HUES64 (cell line): ENCODE data around the gene STOML1. TPM values are rescaled to one million over a fixed set of nuclear protein-coding genes. Genes with fewer than 3 reads are reported as not detected.

Experiments
- H3K27ac ChIP-seq: 2 replicates; pipeline ENCODE4 v1.7.0; 2013; ENCODE audit warnings: low read depth, low read length, inconsistent platforms
- H3K27me3 ChIP-seq: 2 replicates; pipeline ENCODE4 v1.6.1; 2013; ENCODE audit warnings: mild to moderate bottlenecking, low read length; ENCODE audit not compliant: insufficient read depth
- H3K36me3 ChIP-seq: 2 replicates; pipeline ENCODE4 v1.6.1; 2013; ENCODE audit warnings: mild to moderate bottlenecking, low read length; ENCODE audit not compliant: insufficient read depth
- H3K4me1 ChIP-seq: 2 replicates; pipeline ENCODE4 v1.6.1; 2013; ENCODE audit warnings: mild to moderate bottlenecking, low read length, moderate library complexity; ENCODE audit not compliant: insufficient read depth
- H3K4me3 ChIP-seq: 2 replicates; pipeline ENCODE4 v1.5.1; 2013; ENCODE audit warnings: mild to moderate bottlenecking, low read length, moderate library complexity
- H3K9ac ChIP-seq: 2 replicates; pipeline ENCODE4 v1.6.1; 2013; ENCODE audit warnings: mild to moderate bottlenecking, low read depth, low read length
- H3K9me3 ChIP-seq: 2 replicates; pipeline ENCODE4 v1.6.1; 2013; ENCODE audit warnings: low read depth, low read length; ENCODE audit not compliant: insufficient read depth
- WGBS: fragments of 150-250, 120-280 bp; methylation state at CpG from one replicate; pipeline ENCODE4 v1.1.7; 2013; ENCODE audit warnings: missing lambda C conversion rate; 5-methylcytosine and 5-hydroxymethylcytosine counted together
- polyA plus RNA-seq, 2 experiments: library from polyadenylated mRNA; stranded (reverse); fragments of 50-300 nt; gene quantifications; one replicate each; pipeline ENCODE4 v1.2.3, GENCODE V29; 2013

STOML1 gene
- polyA plus RNA-seq (2013, experiment 1 of 2): 2.5 TPM
- 3.7 TPM for polyA plus RNA-seq (2013, experiment 2 of 2)

DNA sequence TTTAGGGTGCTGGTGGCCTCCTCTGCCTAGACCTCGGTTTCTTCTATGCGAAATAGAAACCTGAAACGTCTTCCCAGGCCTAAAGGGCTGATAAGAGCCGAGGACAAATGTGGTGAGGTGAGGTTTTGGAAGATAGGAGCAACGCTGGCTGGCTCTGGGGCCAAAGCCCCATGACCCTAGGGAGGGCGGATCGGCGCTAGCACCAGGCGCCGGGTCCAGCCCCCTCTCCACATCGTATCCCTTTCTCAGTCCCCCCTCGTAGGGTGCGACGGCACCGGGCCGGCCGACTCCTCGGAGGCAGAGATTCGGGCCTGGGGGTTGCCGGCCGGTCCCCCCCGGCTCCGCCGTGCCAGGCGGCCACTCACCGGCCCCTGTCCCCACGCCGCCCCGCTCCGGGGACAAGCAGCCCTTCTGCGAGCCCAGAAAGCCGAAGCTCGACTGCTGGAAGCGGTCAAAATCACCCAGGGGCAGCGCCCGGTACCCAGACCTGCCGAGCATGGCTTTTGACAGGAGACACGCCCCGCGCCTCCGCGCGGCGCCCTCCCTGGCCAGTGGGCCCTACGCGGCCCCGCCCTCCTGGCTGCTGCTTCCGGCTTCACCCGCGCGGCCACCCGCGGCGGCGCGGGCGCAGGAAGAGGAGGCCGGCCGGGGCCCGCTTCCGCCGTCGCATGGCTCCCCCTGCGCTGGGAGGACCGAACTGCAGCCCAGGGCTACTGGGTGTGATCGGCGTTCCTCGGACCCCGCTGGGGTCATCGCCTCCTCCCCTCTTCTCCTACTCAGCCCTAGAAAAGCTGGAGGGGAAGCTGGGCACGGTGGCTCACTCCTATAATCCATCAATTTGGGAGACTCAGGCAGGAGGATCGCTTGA lies at the start of gene STOML1:
TSS of gene STOML1 (minus strand) at position 570 of the 868 bp plus-strand sequence. CDS start at position 498, 72 bp downstream.
- H3K4me1 ChIP-seq: peaks cover 13% of the 10 kb centered on the region; the same call in 1 of the 2 replicates
- no peaks in the 10 kb centered on the region for H3K36me3 ChIP-seq
- no peaks in the 10 kb centered on the region for H3K9me3 ChIP-seq
- H3K27ac ChIP-seq: no peak within 1 kb of the TSS
- peak within 1 kb of the TSS; percentile 41; the same call in 1 of the 2 replicates for H3K9ac ChIP-seq
- 2% methylated on average over 72 of the region's 72 CpGs for WGBS
- peak within 1 kb of the TSS; percentile 86 for H3K4me3 ChIP-seq
- no peaks in the 10 kb centered on the region for H3K27me3 ChIP-seq

DNA sequence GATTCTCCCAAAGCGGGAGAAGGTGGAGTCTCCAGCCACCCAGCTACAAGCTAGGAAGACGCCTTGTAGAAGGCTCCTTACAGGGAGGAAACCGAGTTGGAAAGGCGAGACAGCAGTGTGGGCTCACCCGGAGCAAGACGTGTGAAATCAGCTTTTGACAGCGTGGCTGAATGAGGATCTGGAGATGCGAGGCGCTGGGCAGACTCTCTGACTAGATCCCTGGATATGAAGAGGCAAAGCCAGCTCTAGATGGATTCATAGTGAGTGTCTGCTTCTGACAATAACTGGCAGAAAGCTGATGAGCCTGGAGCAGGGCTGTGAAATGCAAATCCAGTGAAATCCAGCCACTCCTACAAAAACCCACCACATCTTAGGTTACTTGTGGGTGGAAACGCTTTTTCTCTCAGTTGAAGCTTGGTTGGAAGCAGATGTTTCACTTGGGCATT lies 49.2 kb upstream of the STOML1 start:
- Histone ChIP-seq H3K27ac (no peak overlapping the region), H3K9ac (no peak overlapping the region), H3K27me3 (no peaks in the 10 kb centered on the region), H3K36me3 (no peaks in the 10 kb centered on the region), H3K4me1 (peaks cover 3% of the 10 kb centered on the region), H3K4me3 (no peak overlapping the region), H3K9me3 (no peaks in the 10 kb centered on the region)
- 89% methylated on average over 10 of the region's 10 CpGs for WGBS

DNA sequence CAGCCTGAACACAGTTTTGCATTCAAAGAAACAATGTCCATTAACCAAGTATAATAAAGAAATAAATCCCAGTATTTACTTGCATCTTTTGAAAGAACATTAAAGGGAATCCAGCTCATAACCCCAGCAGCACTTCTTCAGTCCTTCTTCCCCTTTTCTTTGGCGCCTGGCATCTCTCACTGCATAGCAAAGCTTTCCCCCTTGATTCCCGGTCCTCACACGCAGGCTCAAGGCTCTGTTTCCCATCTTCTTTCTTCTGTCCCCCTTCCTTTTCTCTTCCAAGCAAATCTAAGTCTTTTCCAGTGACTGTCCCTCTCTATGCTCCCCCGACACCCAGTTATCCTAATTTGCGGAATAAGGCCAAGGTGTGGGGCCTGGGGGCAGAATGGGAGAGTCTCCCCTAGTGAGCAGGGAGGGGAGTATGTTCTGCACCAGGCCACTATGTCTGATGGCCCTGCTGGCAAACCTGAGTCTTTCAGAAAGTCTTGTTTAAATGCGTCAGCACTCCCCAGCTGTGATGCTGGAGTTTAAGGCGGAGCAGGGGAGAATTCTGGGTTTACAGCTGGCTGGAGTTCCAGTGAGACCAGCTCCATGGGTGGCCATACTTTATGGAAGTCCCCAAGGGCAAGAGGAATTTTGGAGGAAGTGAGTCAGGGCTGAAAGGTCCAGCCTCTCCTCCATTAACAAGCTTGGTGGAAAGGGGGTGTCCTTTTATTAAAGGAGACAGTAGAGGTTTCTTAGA lies 48.2 kb upstream of the STOML1 start:
- Histone ChIP-seq H3K4me3 (no peak overlapping the region), H3K27me3 (no peaks in the 10 kb centered on the region), H3K9ac (no peak overlapping the region), H3K27ac (peak overlapping the region; percentile 21; the same call in 1 of the 2 replicates), H3K36me3 (no peaks in the 10 kb centered on the region), H3K4me1 (peaks cover 3% of the 10 kb centered on the region), H3K9me3 (no peaks in the 10 kb centered on the region)
- 64% methylated on average over 7 of the region's 7 CpGs for WGBS

GRCh38 chr15:74039656-74040010 lies 47.5 kb upstream of the STOML1 start:
- Histone ChIP-seq H3K27ac (no peak overlapping the region), H3K36me3 (peaks cover 4% of the 10 kb centered on the region; the same call in 1 of the 2 replicates), H3K9me3 (no peaks in the 10 kb centered on the region), H3K27me3 (no peaks in the 10 kb centered on the region), H3K4me3 (no peak overlapping the region), H3K4me1 (peaks cover 3% of the 10 kb centered on the region), H3K9ac (no peak overlapping the region)
- WGBS: 81% methylated on average over 5 of the region's 5 CpGs

DNA sequence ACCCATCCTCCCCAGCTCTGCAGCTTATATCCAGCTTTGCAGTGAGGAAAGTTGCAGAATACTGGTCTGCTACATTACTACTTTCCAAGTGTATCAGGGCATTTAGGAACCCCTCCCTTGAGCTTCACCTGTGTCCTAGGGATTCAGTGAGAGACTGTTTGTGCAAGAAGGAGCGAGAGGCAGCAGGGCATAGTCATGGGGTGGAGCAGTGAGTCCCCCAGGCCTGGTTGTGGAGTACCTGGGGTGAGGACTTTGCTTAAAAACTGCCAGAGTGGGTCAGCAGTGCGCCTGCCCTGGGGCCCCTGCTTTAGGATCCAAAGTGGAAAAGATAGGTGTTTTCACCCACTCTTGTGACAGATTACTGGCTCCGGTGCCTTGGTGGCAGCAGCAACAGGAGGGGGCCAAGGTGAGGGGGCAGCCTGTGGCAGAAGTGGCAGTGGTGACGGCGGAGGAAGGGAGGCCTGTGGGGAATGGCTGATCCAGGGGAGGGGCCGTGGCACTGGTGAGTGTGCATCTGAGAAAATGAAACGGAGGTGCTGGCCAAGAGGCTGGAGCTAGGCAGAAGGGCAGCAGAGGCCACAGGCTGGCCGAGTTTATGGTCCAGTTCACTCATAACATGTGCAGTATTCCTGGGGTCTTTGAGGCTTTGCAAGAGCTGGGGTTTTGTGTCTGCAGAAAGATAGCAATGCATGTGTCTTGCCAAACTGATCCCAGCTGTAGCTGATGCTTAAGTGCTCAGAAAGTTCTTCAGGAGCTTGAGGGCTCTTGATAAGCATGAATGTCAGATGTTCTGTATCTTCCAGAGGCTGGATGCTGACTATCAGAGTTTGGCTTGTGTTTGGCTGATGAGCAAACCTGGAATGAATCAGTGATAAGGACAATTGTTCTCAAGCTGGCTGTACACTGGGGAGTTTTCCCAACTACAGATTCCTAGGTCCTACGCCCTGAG lies 46.9 kb upstream of the STOML1 start:
- Histone ChIP-seq H3K4me1 (peaks cover 3% of the 10 kb centered on the region), H3K4me3 (no peak overlapping the region), H3K9me3 (no peaks in the 10 kb centered on the region), H3K27me3 (no peaks in the 10 kb centered on the region), H3K9ac (no peak overlapping the region), H3K27ac (no peak overlapping the region), H3K36me3 (peaks cover 11% of the 10 kb centered on the region; the same call in 1 of the 2 replicates)
- 86% methylated on average over 9 of the region's 9 CpGs for WGBS

GRCh38 chr15:74037171-74038117 lies 45.3 kb upstream of the STOML1 start:
- no peak overlapping the region for H3K27ac ChIP-seq
- H3K27me3 ChIP-seq: no peaks in the 10 kb centered on the region
- WGBS: 82% methylated on average over 21 of the region's 21 CpGs

DNA sequence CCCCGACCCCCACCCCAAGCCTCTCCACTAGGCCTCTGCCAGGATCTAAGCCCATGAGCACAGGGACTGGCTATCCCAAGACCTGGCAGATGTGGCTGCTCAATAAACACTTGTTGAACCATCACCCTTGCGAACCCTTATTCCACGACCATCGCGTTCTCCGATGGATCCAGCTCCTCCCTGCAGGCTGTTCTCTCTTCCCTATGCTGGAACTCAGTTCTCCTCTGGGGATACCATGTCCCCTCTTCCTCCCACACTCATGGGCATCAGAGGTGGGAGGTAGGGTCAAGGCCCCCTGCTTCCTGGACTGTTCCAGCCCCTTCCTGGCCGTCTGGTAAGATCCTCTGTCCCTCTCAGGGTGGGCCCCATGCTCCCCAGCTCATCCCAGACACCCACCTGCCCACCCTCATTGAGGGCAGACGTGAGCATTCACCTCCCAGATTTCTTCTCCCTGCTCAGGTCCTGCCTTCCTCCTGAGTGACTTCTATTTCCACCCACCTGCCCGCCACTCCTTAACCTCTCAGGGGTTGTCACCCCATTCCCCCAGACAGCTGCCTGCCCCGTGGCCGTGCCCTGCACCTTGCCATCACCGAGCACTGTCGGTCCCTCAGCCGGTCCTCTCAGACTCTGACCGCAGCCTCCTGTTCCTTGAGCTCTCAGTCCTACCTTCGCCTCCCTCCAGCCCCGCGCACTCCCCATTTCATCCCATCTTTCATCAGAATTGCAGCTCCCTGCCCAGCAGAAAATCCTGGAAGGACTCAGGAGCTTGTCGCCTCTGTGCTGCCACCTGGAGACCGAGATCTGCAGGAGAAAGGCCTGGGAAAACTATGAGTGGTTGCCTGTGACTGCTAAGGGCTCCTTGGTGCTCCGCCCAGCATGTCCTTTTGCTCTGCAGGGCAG lies 44.4 kb upstream of the STOML1 start:
- Histone ChIP-seq H3K4me3 (no peak overlapping the region), H3K36me3 (peaks cover 21% of the 10 kb centered on the region), H3K27ac (no peak overlapping the region)

More at GRCh38 chr15:74037171-74038117, 45.3 kb upstream of the STOML1 start:
- Histone ChIP-seq H3K4me3 (no peak overlapping the region), H3K36me3 (peaks cover 17% of the 10 kb centered on the region), H3K4me1 (peaks cover 3% of the 10 kb centered on the region), H3K9me3 (no peaks in the 10 kb centered on the region), H3K9ac (no peak overlapping the region)

GRCh38 chr15:74035121-74036017 lies 43.3 kb upstream of the STOML1 start:
- no peak overlapping the region for H3K4me3 ChIP-seq
- no peaks in the 10 kb centered on the region for H3K27me3 ChIP-seq
- H3K4me1 ChIP-seq: peaks cover 3% of the 10 kb centered on the region
- H3K9me3 ChIP-seq: no peaks in the 10 kb centered on the region
- no peak overlapping the region for H3K27ac ChIP-seq
- peaks cover 22% of the 10 kb centered on the region for H3K36me3 ChIP-seq
- WGBS: 94% methylated on average over 28 of the region's 28 CpGs
- no peak overlapping the region for H3K9ac ChIP-seq

More for the DNA sequence above, 44.4 kb upstream of the STOML1 start:
- Histone ChIP-seq H3K4me1 (peaks cover 3% of the 10 kb centered on the region), H3K9me3 (no peaks in the 10 kb centered on the region), H3K9ac (no peak overlapping the region), H3K27me3 (no peaks in the 10 kb centered on the region)
- 66% methylated on average over 21 of the region's 21 CpGs for WGBS
